Measurements from ENCODE around the gene ALDH1L1.

Gene ALDH1L1

DNA sequence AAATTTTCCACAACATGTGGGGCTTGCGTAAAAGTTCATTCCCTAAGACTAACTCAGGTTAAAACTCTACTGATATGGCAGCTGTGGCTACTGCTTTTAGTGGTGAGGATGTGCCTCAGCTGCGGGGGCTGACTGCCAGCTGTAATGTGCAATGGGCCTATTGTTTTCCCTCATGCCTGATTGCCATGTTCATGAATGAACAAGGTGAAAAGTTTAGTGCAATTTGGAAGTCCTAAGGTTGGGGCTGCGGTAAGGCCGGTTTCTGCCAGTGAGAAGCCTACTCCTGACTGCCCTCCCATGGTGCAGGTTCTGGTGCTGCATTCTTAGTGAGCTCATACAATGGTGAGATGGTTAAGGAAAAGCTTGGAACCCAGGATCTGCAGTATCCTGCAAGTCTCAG, 10.9 kb upstream of the ALDH1L1 start:
- no peak for DNase-seq

DNA sequence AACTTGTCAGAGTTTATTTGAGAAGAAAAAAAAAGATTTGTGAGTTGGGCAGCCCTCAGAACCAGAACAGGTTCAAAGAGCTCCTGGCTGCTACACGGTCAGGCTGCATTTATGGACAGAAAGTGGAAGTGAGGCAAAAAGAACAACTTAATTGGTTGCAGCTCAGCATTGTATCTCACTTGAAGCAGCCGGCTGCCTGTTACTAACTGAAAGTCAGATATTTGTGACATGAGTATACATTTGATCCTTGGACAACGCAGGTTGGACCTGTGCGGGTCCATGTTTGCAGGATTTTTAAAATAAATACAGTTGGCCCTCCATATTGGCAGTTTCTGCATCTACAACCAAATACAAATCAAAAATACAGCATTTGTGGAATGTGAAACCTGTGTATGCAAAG, 7.5 kb upstream of the ALDH1L1 start:
- DNase-seq = no peak

DNA sequence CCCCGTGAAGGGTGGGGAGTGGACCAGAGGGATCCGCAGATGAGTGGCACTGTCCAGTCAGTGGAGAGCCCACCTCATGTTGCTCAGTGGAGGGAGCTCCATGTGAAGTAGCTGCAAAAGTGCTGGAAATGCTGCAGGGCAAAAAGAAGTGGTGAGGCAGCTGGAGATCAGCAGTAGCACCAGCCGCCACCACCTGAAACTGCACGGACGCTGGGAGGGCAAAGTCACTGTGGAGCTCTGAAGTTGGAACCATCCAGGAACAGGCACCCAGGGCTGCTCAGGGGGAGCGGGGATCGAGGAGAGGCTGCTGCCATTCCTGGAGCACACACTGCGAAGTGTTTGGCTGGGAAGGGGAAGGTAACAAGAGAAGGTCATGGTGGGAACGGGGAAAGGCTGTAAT, 6.4 kb upstream of the ALDH1L1 start:
- no peak for DNase-seq

DNA sequence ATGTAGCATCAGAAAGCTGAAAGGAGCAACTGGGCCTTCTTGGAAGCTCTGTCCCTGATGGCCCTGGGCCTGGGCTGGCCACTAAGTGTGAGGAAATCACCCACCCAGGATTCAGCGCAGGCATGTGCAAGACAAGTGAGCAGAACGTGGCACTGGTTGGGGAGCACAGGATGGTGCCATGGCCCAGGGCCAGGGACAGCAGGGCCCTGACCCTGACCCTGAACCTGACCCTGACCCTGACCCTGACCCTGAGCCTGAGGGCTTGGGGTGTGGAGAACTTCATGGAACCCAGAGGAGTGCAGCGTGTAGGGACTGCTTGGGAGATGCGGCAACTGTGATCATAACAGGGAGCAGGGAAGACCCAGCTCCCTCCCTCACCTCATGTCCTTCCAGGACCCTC, 5.9 kb upstream of the ALDH1L1 start:
- no peak for DNase-seq

DNA sequence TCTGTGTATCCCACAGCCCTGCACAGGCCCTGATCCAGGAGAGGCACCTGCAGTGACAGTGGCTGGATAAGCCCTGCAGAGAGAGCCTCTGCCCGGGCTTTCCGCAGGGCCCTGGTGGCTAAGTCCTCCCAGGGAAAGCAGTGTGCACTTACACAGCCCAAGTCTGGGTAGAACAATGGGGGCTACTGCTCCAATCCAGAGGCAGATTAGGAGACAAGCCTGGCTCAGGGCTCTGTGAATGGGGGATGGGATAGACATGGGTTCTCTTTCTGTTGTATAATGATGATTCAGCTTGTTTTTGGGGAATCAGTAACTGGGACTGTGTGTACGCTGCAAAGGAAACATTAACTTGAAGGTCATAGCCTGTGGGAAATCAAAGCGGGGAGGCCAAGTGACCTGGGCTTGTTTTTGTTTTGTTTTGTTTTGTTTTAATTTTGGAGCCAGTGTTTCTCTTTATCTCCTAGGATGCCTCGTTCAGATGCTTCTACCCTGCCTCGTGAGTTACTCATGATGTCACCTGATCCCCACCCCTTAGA, 4.1 kb upstream of the ALDH1L1 start:
- no peak for DNase-seq

DNA sequence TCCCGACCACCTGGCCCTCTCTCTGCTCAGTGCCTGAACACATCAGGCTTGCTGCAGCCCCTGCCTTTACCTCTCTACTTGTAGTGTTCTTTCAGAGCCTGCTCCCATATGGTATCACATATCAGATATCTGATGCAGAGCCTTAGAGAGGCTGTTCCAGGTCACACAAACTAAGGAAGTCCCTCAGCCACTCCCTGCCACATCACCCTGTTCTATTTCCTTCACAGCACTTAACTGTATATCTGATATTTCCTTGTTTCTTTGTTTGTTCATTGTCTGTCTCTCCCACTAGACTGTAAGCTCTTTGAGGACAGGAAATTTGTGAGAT, 976 bp upstream of the ALDH1L1 start:
- DNase-seq = no peak

DNA sequence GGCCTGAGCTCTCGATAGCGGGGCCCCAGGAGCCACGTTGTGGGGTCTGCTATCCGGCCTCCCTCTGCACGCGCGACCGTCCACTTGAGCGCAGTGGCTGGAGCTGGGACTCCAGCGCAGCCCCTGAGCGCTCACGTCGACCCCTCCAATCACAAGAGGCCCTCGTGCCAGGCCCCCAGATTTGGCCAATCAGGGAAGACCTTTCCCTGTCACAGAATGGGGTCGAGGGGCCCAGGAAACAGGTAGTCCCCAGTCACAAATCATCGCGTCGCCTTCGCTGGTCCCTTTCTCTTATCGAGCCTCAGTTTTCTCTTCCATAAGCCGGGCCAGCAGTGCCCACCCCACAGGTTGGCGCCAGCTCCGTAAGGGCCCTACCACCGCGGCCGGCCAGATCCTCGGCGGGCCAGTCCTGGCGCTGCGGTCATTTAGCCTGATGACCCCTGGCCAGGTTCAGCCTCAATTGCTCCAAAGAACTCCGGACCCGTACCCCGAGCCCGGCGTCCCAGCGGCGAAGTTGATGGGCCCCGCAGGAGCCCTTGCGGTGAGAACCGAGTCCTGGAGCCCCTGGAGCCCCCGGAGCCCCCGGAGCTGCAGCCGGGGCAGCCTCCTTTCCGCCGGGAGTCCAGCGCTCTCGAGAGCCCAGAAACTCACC, 435 bp downstream of the ALDH1L1 start:
- DNase-seq = peak; percentile 19

DNA sequence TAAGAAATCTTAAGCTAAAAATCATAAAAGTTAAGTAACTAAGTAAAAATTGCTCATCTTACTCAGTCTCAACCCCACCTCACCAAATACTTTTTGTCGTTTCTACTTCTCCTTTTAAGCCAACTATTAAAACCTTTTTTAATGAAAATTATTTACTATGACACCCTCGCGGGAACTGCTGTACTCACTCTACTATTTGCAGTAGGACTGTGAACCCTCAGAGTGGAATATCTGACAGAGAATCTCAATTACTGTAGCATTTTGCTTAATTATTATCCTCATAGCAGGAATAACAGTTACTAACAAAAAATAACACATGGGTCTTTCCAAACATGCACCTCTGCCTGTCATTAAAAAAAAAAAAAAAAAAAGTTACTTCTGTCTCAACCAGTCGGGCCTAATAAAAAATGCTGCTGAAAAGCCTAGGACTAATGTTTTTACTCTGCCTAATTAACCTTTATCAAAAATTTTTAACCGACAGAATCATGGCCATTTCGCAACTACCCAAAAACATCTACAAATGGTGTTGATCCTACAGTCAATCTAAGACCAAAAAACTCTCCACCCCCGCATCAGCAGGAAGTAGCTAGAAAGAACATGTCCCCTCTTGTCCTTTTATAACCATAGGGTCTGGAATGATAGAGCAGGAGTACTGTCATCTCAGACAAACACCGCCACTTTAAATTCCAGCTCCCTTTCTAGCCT, 10.2 kb downstream of the ALDH1L1 start:
- DNase-seq = no peak

DNA sequence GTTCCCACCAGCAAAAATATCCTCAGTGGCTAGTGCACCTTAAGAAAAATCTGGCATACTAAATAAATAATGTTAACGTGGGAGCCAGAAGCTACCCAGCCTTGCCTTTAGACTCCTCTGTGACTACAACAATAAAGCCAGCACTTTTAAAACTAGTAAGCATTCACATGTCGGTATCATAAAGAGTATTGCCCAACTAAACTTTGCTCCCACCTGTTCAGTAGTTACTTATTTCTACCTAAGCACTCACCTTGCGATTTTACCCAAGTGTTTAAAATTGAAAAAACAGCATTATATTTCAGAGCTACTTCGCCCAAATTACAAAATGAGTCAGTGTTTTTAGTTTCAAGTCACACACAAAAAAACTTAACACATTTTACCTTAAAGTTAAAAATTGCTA, 12.8 kb downstream of the ALDH1L1 start:
- DNase-seq = no peak

DNA sequence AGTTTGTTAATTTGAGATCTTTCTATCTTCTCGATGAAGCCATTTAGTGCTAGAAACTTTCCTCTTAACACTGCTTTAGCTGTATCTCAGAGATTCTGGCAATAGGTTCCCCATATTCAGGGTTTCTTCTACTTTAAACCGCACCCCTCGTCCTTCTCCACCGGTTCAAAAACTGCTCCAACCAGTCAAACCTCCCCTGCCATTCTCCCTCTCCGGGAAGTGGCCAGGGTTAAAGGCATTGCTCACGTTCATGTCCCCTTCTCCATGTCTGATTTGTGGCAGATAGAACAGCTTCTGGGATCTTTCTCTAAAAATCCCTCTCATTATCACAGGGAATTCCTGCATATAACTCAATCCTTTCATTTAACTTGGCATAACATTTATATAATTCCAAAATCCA, 14.4 kb downstream of the ALDH1L1 start:
- no peak for DNase-seq

DNA sequence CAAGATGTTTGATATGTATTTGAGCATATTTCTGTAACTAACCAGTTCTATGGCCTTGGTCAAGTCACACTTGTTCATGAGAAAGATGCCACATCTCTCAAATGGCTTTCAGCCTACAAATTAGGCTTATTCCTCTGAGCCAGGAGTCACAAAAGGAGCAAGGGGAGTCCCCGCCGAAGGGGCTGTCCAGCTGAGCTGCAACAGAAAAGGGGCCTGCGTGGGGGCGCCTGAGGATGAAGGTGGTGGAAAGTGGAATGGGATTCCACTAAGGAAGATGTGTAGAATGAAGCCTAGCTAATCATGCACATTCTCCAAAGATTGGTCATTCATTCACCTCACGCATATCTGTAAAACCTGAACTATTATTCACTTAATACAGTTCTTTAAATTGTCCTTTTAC, 19.1 kb downstream of the ALDH1L1 start:
- DNase-seq = no peak

DNA sequence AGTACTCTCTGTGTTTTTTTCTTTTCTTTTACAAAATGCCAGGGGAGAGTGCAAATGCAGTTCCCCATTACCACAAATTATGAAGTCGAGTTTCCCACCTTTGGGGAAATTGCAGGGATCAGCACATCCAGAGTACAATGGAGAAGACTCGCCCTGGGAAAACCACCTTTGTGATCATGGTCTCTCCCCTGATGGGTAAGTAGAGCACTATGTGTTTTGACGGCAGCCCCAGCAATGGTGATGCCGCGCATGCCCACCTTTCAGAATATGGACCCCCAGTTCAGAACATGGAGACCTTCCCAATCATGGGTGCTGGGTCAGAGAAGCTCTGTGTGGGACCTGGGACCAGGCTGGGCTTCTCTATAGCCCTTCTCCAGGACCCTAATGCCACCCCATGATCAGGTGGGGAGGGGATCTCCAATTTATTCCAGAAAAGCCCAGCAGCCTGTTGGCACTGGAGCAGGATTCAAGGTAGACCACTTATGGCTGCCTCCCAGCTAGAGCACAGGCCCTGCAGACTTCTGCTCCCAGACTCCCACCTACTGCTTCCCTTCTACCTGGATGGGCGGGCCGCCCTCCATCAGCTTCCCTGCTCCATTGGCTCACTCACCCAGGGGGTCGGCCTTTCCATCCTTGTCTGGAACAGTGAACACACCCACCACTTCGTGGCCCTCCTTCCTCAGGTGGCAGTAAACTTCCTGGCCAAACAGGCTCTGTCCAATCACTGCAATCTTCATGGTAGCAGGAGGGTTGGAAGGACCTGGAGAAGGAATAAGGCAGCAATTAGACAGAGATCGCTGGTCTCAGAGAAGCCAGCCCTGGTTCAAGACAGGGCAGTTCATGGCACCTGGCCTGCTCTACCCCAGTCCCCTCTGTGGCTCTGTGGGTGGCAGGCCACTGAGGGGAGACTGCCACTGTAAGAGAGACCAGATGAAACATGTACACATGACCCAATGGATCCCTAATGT, 19.9 kb downstream of the ALDH1L1 start:
- DNase-seq = no peak

DNA sequence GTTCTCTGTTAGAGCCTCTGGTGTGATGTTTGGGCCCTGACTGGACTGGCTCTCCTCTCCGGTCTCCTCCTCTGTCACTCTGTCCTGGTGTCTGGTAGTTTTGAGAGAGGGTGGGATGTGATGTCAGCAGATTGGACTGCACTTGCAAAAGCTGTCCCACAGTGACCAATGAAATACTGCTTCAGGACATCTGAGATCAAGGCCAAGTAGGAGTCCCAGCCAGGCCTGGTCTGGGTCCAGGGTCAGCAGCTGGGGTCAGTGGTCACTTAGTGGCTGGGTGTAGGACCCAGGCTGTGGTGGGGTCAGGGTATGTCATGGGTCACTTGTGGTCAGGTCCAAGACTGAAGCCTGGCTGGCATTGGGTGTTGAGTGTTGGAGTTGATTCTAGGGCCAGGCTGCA, 20.9 kb downstream of the ALDH1L1 start:
- DNase-seq = no peak

DNA sequence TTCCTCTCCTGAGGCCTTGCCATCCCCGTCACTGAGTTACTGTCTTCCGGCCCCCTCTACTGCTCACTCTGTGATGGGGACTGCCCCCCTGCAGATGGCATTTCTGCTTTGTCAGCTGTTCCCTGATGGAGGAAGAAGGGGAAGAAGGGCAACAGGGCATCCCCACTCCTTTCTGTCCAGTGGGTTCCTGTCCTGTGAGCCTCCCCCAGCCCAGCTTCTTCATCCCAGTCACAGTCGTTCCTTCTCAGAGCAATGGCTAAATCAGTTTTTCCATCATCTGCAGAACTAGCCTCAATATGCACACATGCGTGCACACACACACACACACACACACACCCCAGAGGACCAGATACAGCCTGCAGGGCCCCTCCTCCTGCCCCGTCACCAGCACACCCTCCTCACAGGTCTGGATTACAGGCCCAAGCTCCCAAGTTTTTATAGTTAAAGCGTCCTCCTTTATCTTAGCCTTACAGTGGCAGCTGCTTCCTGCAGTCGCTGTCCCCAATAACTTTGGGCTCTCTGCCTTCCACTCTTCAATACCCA, 21.4 kb downstream of the ALDH1L1 start:
- no peak for DNase-seq

DNA sequence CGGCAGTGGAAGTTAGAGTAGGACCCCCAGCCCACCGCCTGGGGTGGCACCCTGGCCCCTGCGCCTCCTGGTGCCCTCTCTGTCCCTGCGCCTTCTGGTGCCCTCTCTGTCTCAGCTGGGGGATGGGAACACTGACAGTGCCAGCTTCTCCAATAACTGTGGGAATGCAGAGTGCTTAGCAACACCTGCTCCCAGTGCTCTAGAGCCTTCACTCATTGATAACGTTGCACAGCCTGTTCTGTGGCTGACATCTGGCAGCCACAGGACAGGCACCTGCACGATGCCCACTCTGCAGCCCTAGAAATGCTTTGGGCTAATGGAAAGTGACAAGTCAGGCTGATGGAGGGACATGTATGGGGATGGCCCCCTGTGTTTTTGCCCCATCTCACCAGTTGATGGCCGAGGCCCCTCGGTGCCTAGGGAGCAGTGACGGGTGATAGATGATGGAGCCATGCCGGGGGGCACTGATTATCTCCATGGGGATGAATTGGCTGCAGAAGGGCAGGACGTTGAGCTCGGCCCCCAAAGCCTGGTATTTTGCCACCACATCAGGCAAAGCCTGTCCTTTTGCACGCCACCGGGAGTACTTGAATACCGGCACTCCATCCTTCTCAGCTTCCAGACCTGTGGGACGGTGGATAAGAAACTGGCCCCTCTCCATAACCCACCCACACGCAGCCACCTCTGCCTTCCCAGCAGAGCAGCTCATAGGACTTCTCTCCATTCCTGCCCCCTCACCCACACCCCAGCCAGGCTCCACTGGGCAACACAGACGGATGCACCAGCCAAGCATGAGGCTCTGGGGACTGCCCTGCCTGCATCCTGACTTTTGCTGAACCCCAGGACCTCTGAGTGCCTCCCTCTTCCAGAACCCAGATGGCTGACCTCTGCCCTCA, 22.1 kb downstream of the ALDH1L1 start:
- no peak for DNase-seq

DNA sequence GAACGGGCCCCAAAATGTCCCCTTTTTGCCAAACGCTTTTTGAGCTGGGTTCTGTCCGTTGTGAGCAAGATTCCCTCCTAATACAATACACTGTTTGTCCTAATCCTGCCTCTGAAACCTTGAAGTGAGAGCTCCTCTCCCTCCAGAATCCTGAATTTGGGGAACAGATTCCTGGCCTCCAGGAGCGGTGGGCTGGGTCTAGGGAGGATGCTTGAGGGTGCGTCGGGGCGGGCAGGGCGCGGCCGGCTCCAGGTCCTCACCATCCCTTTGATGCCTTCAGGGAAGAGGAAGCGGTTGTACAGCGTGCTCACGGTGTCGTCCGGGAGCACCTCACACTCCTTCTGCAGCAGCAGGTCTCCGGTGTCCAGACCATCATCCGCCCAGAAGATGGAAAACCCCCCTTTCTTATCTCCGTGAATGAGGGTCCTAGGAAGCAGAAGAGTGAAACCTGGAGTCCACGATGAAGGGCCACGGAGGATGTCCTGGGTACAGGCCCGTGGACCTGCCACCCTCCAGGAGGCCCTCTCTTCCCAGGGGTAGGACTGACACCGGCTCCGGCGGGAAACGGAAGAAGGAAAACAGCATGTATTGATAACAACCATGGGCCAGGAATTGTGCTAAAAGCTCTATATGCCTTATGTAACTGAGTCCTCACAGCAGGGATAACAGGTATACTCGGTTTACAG, 23.2 kb downstream of the ALDH1L1 start:
- DNase-seq = no peak

DNA sequence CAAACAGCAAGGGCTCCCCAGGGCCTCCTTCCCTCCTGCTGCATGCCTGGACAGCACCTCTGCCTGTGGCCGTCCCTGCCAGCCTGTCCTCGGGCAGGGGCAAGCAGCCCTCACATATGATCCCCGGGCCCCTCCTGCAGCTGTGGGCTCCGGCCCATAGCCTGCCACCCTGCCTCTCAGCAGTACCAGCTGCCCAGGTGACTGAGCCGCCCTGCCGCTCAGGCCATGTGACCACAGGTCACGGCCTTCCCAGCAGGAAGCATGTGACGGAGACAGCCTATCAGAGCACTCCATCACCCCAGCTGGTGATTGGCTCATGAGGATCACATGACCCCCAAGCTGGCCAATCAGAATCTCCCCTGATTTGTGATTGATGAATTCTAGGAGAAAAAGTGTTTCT, 23.9 kb downstream of the ALDH1L1 start:
- DNase-seq = no peak

DNA sequence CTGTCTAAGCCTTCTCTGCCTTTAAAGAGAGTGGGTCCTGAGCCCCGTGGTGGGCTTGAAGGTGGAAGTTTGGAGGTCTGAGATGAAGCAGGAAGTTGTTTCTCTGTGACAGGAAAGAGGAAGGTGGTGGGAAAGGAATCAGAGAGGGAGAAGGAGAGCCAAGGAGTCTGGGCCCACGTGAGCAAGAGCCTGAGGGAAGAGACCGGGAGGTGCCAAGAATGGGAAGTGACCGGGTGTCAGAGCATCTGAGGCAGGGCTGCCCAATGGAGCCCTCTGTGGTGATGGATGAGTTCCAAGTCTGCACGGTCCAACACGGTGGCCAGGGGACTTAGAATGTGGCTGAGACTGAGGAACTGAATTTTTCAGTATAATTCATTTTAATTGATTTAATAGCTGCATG, 24.6 kb downstream of the ALDH1L1 start:
- no peak for DNase-seq

DNA sequence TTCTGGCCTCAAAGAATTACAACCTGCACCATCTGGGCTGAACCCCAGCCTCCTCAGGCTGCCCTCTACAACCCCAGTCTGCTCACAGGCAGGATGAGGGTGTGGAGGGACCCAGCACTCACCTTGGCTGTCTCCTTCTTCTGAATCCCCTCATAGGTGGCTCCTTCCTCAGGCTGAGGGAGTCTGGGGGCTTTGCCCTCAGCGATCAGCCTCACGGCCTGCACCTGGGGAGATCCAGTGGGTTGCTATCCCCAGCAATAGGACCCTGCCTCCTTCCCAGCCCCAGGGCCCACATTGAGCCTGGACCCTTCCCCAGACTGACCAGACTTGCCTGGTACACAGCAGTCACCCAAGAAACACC, 25.1 kb downstream of the ALDH1L1 start:
- DNase-seq = no peak

DNA sequence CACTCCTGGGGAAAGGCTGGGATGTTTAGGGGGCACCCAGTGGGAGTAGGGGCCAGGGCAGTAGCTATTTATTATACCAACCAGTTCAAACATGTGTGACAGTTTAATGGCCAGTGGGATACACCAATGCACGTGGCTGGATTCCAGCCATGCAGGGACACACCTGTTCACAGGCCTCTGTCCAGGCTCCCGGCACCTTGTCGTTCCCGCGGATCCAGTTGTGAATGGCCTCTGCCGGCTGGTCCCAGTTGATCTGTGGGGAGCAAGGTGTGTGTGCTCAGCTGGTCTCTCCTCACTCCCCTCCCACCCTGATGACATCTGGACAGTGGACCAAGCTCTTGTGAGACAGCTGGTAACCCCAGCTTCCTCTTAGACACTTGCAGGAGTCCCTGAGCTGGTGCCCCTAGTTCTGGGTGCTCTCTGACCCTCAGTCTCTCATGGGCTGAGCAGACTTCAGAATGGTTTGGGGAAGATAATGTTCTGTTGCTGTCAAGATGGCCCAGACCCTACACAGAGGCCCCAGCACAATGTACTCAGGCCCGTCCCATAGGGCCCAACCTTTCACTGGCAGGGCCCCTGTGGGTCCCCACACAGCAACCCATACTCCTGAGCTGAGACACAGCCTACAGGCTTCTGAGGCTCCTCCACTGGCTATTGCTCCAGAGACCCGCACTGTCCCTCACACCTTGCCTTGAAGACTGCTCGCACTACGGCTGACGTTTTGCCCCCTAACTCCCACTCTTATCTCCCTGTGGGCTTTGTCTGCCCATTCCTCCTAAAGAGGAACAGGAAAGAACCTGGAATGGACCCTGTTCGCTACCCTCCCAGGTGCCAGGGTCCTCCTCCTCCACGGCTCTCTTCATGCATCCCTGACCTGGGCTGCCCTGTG, 25.8 kb downstream of the ALDH1L1 start:
- no peak for DNase-seq

Measured in NCI-H2227 treated with DMSO at 0.1 percent for 48 hours (cell line).